ENCODE results near the gene GHITM.
"Not testable (repeated sequence)": the region's sequence is repeated elsewhere in the genome, so short reads cannot be mapped to it uniquely, and the experiment has no call there.

Gene GHITM

GRCh38 chr10:84176836-84177474, 37.6 kb downstream of the GHITM start:
- no peak for DNase-seq (ENCODE audit: low read depth)

DNA sequence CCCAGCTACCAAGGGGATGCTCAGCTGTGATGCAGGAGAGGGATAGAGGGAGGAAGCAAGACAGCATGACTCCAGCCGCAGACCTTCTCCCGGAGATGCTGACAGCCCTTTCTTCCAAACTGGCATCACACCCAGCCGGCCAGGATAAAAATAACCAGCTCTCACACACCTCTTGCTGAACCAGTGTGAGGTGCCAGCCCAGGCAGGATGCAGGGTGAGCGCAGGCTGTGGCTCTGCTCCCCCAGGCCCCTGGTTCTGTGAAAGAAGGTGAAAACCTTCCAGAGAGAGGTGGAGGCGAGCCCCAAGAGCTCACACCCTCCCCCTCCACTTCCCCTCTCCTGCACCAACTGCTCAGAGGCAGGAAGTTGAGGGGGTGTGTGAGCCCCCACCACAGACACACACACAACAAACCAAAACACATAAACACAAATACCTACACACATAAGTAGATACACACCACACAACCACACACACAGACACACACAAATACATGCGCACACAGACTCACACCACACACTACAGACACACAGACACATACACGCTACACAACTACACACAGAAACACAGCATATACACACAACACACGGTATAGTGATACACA, 38.3 kb downstream of the GHITM start:
- DNase-seq (ENCODE audit: low read depth), result no peak

- no peak for DNase-seq (ENCODE audit: low read depth)
Observed at GRCh38 chr10:84178160-84178609, 38.9 kb downstream of the GHITM start.

GRCh38 chr10:84179059-84179710, 39.9 kb downstream of the GHITM start:
- DNase-seq (ENCODE audit: low read depth), result no peak

DNA sequence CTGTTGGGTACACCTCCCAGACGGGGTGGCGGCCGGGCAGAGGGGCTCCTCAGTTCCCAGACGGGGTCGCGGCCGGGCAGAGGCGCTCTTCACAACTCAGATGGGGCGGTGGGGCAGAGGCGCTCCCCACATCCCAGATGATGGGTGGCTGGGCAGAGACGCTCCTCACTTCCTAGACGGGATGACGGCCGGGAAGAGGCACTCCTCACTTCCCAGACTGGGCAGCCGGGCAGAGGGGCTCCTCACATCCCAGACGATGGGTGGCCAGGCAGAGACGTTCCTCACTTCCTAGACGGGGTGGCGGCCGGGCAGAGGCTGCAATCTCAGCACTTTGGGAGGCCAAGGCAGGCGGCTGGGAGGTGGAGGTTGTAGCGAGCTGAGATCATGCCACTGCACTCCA, 41.1 kb downstream of the GHITM start:
- DNase-seq (ENCODE audit: low read depth), result not testable (repeated sequence)

GRCh38 chr10:84181631-84182030, 42.3 kb downstream of the GHITM start:
- no peak for DNase-seq (ENCODE audit: low read depth)

- DNase-seq (ENCODE audit: low read depth), result no peak
Observed at GRCh38 chr10:84184517-84184916, 45.2 kb downstream of the GHITM start.

DNA sequence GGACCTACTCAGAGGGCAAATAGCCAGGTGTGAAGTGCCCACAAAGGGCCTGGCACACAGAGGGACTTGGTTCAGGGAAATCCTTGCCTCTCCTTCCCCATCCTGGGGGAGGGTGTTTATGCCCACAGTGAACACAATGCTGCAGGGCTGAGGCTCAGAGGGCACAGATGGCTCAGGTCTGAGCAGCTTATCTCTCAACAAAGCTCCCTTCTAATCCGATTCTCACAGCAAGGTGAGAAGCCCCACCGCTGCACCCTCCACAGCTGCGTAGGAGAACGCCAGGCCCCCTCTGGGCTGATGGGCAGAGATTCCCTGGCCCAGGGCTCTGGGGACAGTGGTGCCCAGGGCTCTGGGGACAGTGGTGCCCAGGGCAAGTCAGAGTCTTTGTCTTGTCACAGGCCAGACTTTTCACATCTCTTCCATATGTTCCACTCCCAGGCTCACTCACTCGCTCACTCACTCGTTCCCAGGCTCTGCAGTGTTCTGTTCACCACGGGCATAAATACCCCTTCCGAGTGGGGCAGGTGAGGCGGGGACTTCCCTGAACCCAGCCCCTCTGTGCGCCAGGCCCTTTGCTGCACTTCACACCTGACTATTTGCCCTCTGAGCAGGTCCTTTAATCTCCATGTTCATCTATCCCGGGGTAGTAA, 46.3 kb downstream of the GHITM start:
- no peak for DNase-seq (ENCODE audit: low read depth)

DNA sequence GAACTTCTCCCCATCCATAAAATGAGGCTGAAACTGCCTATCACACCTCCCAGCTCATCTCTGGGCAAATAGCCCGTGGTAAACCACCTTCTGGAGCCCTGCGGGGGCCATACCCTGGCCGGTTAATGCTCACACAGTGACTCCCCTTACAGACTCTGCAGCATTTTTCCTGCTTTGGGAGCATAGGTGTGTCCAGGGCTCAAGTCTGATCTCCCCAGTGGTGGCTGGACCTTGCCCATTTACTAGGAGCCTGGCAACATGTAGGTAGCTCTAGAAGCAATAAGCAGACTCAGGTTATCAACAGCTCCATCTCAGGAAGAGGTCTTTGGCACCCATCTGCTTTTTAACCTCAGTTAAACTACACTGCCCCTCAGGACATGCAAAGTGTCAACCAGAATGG, 49.5 kb downstream of the GHITM start:
- no peak for DNase-seq (ENCODE audit: low read depth)

- DNase-seq (ENCODE audit: low read depth), result no peak
Observed at GRCh38 chr10:84190621-84191020, 51.3 kb downstream of the GHITM start.

DNA sequence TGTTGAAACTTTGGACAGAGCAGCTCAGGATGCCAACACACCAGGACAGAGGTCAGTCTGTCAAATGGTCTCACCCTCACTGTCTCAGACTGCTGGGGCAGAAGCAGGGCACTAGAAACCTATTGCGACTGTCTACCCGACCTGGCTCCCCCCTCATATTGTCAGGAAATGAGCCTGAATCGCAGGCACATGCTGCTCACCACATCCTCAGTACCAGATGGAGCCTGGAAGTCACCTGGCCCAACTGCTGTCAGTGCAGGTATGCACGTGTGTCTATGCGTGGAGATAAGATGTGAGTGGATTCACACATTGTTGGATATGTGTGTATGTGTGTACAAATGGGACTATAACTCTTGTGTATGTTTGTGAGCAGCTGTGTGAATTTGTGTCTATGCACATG, 51.8 kb downstream of the GHITM start:
- DNase-seq (ENCODE audit: low read depth), result no peak

DNA sequence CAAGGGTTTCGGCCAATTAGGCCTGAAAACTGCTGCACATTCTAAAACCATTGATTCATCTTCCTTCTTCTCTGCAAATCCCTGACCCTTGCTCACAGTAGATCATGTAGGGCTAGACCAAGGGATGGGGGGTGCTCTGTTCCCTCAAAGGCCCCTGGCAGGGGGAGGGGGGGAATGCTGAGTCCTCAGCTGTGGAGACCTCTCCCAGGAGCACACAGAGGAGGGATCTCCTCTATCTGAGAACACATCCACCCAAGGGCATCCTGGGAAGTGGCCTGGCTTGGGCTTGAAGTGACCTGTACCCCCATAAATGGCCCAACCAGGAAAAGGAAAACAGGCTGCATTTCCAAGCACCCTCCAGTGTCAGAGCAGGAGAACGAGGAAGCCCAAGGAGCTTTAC, 54.0 kb downstream of the GHITM start:
- no peak for DNase-seq (ENCODE audit: low read depth)

DNA sequence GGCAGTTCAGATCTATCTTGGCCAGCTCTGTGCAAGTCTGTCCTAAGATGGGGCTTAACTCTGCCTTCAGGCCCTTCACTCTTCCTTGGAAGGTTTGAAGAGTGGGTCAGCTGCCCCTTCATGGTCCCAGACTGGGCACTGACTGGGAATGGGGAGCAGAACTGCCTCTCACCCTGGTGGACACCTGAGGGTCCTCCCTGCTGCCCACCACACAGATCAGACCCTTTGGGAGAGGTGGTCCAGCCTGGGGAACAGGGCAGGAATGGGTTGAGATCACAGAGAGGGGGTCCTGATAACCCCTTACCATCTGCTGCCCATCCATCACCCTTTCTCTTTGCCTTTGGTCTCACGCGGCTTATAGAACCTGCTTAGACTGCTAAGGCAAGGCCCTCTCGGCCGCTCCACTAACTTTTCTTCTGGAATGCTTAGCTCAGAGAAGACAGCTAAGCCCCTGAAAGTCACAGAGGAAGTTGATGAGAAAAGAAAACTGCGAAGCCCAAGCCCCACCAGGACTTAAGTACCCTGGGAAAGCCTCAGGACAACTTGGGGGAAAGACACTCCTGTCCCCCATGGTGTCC, 54.6 kb downstream of the GHITM start:
- DNase-seq (ENCODE audit: low read depth), result no peak

DNA sequence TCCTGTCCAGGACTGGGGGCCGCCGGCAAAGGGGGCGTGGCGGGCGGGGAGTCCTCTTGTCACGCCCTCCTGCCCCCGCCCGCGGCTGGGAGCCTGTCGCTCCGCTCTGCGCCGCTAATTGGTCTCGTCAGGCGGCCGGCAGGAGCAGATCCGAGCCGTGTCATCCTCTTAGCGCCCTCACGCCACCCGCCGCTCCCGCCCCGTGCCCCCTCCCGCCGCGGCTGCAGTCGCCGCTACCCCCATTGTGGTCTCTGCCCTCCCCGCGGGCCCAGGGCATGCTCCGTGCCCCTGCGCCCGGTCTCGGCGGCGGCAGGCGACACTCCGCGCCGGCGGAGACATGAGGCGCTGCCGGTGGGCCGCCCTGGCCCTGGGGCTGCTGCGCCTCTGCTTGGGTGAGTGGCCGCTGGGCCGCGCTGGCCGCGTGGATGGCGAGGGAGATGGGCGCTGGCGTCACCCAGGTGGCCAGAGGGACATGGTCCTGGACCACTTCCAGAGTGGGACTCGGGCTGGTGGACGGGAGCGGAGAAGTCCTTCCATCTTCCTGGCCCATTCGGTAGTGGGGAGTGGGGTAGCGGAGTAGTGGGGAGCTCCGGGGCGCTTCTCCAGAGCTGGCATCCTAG, 55.2 kb downstream of the GHITM start, which contains the start of gene CDHR1:
CDHR1 (plus strand) TSS at position 114 of the 620 bp plus-strand sequence; CDS start at position 338, 224 bp downstream.
- DNase-seq (ENCODE audit: low read depth), result peak; percentile 32

DNA sequence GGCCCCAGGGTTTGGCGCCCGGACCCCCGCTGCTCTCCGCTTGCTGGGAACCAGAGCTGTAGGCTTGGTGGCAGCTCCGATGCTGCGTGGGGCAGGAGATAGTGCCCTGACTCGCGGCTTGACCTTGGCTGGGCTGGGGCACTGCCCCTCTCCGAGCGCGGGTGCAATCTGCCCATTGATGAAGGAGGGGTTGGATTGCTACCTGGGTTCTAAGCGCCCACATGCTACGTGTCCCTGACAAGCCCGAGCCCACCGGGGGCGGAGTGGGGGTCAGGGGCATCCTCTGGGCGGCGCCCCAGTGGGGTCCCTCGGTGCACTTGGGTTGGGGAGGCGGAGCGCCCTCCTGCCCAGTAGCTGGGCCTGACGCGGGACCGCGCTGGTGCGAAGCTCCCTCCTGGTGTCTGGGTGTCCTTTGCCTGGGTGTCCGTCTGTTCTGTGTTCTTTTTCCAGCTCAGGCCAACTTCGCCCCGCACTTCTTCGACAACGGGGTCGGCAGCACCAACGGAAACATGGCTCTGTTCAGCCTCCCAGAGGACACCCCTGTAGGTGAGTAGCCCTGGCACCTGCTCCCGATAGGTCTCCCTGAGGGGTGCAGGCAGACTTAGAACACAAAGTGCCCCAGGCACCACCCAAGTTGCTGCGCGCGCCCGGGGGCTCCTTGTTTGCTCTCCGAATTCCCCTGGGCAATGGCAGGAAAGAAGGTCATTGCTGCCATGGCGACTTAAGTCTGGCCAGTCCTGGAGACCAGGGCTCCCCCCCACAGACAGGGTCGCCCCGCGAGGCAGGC, 55.9 kb downstream of the GHITM start:
- DNase-seq (ENCODE audit: low read depth), result no peak

GRCh38 chr10:84196083-84196482, 56.8 kb downstream of the GHITM start:
- no peak for DNase-seq (ENCODE audit: low read depth)

DNA sequence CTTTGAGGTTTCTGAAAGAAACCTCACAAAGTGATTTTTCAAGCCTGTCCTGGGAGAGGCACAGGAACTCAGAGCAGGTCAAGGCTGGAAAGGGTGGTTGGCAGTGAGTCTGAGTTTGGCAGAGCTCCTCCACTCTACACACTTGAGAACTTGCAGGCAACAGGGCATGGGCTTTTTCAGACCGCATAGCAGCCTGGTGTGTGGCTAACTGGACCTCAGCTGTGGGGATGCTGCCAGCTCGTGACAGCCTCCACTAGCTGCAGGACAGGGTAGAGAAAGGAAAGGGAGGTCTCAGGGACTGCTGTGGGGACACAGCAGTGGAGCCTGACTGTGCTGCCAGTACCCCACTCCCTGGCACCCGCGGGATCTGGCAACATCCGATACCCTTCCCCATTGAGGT, 57.6 kb downstream of the GHITM start:
- DNase-seq (ENCODE audit: low read depth), result no peak

GRCh38 chr10:84197643-84198042, 58.3 kb downstream of the GHITM start:
- DNase-seq (ENCODE audit: low read depth), result no peak

GRCh38 chr10:84198206-84198915, 59.1 kb downstream of the GHITM start:
- no peak for DNase-seq (ENCODE audit: low read depth)

- no peak for DNase-seq (ENCODE audit: low read depth)
Observed at GRCh38 chr10:84200537-84201243, 61.4 kb downstream of the GHITM start.

Data from stimulated activated CD8-positive, alpha-beta memory T cell treated with anti-CD3 and anti-CD28 coated beads, Interleukin-7, amount 100 ng/mL, for 24 hours (primary cell).